Tibial nerve (tissue), 4 donors: Measurements from ENCODE around the gene TMEM17. TPM values are rescaled to one million over a fixed set of nuclear protein-coding genes. Genes with fewer than 3 reads are reported as not detected.

Experiments used
- DNase-seq, 2 donors: peaks; one replicate each; pipeline ENCODE4 v3.0.0-alpha.2; 2019; ENCODE audit warnings: low spot score in 2 of 2
- H3K27ac ChIP-seq, 4 donors: fragments of 200-600 bp; sonication (generic) in 3 of 4; one replicate each; pipeline ENCODE4 v1.5.1; 2017 to 2019; ENCODE audit warnings: mild to moderate bottlenecking in 1 of 4
- H3K27me3 ChIP-seq, 2 donors: fragments of 200-600 bp; sonication (generic) in 1 of 2; one replicate each; pipeline versions ENCODE4 v1.5.1 to v1.6.0; 2017 to 2019
- H3K36me3 ChIP-seq, 3 donors: fragments of 200-600 bp; sonication (generic); one replicate each; pipeline ENCODE4 v1.5.1; 2018 to 2019
- H3K4me1 ChIP-seq, 4 donors: fragments of 200-600 bp; sonication (generic) in 3 of 4; one replicate each; pipeline ENCODE4 v1.5.1; 2017 to 2019
- H3K4me3 ChIP-seq, 4 donors: fragments of 200-600 bp; sonication (generic) in 3 of 4; one replicate each; pipeline ENCODE4 v1.5.1; 2017 to 2019; ENCODE audit warnings: mild to moderate bottlenecking in 1 of 4, moderate library complexity in 1 of 4
- H3K9me3 ChIP-seq, 4 donors: fragments of 200-600 bp; sonication (generic) in 3 of 4; one replicate each; pipeline ENCODE4 v1.5.1; 2017 to 2019
- CTCF ChIP-seq, 5 experiments: fragments of 200-600 bp in 3 of 5; fragments of 450-650 bp in 2 of 5; sonication (generic) in 3 of 5; IDR thresholded peaks; one replicate each; pipeline ENCODE4 v1.5.1; 2016 to 2019; ENCODE audit warnings: antibody characterized with exemption in 5 of 5, mild to moderate bottlenecking in 3 of 5, moderate library complexity in 2 of 5
- EP300 ChIP-seq, 2 donors: sonication (generic); formaldehyde crosslinking; IDR thresholded peaks; one replicate each; pipeline ENCODE4 v1.6.1; 2017; ENCODE audit warnings: antibody characterized with exemption in 2 of 2, mild to moderate bottlenecking in 1 of 2
- POLR2A ChIP-seq, 2 donors: fragments of 450-650 bp; IDR thresholded peaks; one replicate each; pipeline ENCODE4 v1.6.1; 2017; ENCODE audit warnings: antibody characterized with exemption in 2 of 2, mild to moderate bottlenecking in 2 of 2, moderate library complexity in 2 of 2
- WGBS, 2 donors: methylation state at CpG; one replicate each; pipeline ENCODE4 v1.1.5; 2018; 5-methylcytosine and 5-hydroxymethylcytosine counted together
- total RNA-seq, 4 donors: library from RNA; depleted of rRNA; stranded (reverse); fragments of >200 nt; gene quantifications; one replicate each; pipeline ENCODE4 v1.1.0, GENCODE V29; 2016

The TMEM17 gene
- total RNA-seq, 4 donors from 2014 or later: 1.7 to 5.9 (median 3.2) TPM

- peaks cover 0 to 11% (median 0%) of the 10 kb centered on the region in 4 donors for H3K4me1 ChIP-seq
- TF ChIP-seq CTCF (IDR thresholded peaks at IDR 0.05): no peak
- H3K36me3 ChIP-seq: peaks cover 0 to 7% (median 0%) of the 10 kb centered on the region in 3 donors
- H3K4me3 ChIP-seq: no peak overlapping the region
- no peaks in the 10 kb centered on the region for H3K9me3 ChIP-seq
- no peaks in the 10 kb centered on the region for H3K27me3 ChIP-seq
- no peak overlapping the region for H3K27ac ChIP-seq
- WGBS, 2 donors: 57 to 65% methylated on average over 6 of the region's 6 CpGs
- DNase-seq: no peak
These were observed 5.6 kb upstream of the TMEM17 start for GRCh38 chr2:62511636-62512035.

- TF ChIP-seq EP300 (IDR thresholded peaks at IDR 0.05): no peak
- no peak for TF ChIP-seq CTCF (IDR thresholded peaks at IDR 0.05)
- no peak for TF ChIP-seq POLR2A (IDR thresholded peaks at IDR 0.05)
- peaks cover 0 to 14% (median 0%) of the 10 kb centered on the region in 3 donors for H3K36me3 ChIP-seq
- peak overlapping the region; percentile 88 to 97 (median 94) for H3K27ac ChIP-seq
- peaks cover 0 to 23% (median 6%) of the 10 kb centered on the region in 4 donors for H3K4me1 ChIP-seq
- H3K9me3 ChIP-seq: no peaks in the 10 kb centered on the region
- WGBS, 2 donors: 0% methylated on average over 3 of the region's 3 CpGs
- H3K4me3 ChIP-seq: peak overlapping the region; percentile 54 to 76 (median 66)
- DNase-seq: no peak
- no peaks in the 10 kb centered on the region for H3K27me3 ChIP-seq
These were observed 391 bp upstream of the TMEM17 start for GRCh38 chr2:62506421-62506750.

GRCh38 chr2:62505109-62505749, 766 bp downstream of the TMEM17 start:
- 11 to 15% methylated on average over 18 of the region's 18 CpGs for WGBS, 2 donors
- DNase-seq: no peak
- Histone ChIP-seq H3K36me3 (peaks cover 0 to 25% (median 0%) of the 10 kb centered on the region in 3 donors), H3K27ac (peak overlapping the region; percentile 88 to 97 (median 94)), H3K4me3 (peak overlapping the region; percentile 54 to 76 (median 66)), H3K4me1 (peaks cover 0 to 23% (median 6%) of the 10 kb centered on the region in 4 donors), H3K9me3 (no peaks in the 10 kb centered on the region), H3K27me3 (no peaks in the 10 kb centered on the region)
- TF ChIP-seq EP300 (IDR thresholded peaks at IDR 0.05) (no peak), POLR2A (IDR thresholded peaks at IDR 0.05) (no peak), CTCF (IDR thresholded peaks at IDR 0.05) (no peak)

GRCh38 chr2:62504657-62505056, 1.3 kb downstream of the TMEM17 start:
- peak overlapping the region in 2 of 4 donors; percentile 97 for H3K27ac ChIP-seq
- H3K36me3 ChIP-seq: peaks cover 0 to 25% (median 0%) of the 10 kb centered on the region in 3 donors
- no peaks in the 10 kb centered on the region for H3K27me3 ChIP-seq
- H3K4me1 ChIP-seq: peaks cover 0 to 23% (median 6%) of the 10 kb centered on the region in 4 donors
- no peak for TF ChIP-seq CTCF (IDR thresholded peaks at IDR 0.05)
- no peak for TF ChIP-seq EP300 (IDR thresholded peaks at IDR 0.05)
- no peak for TF ChIP-seq POLR2A (IDR thresholded peaks at IDR 0.05)
- WGBS, 2 donors: 84 to 89% methylated on average over 6 of the region's 6 CpGs
- no peaks in the 10 kb centered on the region for H3K9me3 ChIP-seq
- DNase-seq: no peak
- no peak overlapping the region for H3K4me3 ChIP-seq

- Histone ChIP-seq H3K36me3 (peaks cover 0 to 18% (median 0%) of the 10 kb centered on the region in 3 donors), H3K4me1 (peaks cover 0 to 15% (median 6%) of the 10 kb centered on the region in 4 donors), H3K4me3 (no peak overlapping the region), H3K27ac (peak overlapping the region in 1 of 4 donors; percentile 9), H3K27me3 (no peaks in the 10 kb centered on the region), H3K9me3 (no peaks in the 10 kb centered on the region)
- no peak for TF ChIP-seq EP300 (IDR thresholded peaks at IDR 0.05)
- no peak for TF ChIP-seq POLR2A (IDR thresholded peaks at IDR 0.05)
- no peak for TF ChIP-seq CTCF (IDR thresholded peaks at IDR 0.05)
- 70 to 88% methylated on average over 4 of the region's 4 CpGs for WGBS, 2 donors
- DNase-seq: no peak
These were observed 4.0 kb downstream of the TMEM17 start for GRCh38 chr2:62501794-62502500.
